Ovary (tissue), 9 donors: ENCODE measurements around the gene ABL1. TPM values are rescaled to one million over a fixed set of nuclear protein-coding genes. Genes with fewer than 3 reads are reported as not detected.
A peak's percentile ranks its signal among the peaks of the same experiment; 100 is the strongest.

ENCODE experiments used
- DNase-seq, 5 donors: peaks; one replicate each; pipeline ENCODE4 v3.0.0-alpha.2; 2019 to 2020
- H3K27ac ChIP-seq, 2 donors: fragments of 200-600 bp; one replicate each; pipeline versions ENCODE4 v1.5.1 to v1.8.0; 2019 to 2022
- H3K27me3 ChIP-seq: fragments of 200-600 bp; one replicate; pipeline ENCODE4 v1.8.0; 2022
- H3K36me3 ChIP-seq: fragments of 200-600 bp; sonication (generic); one replicate; pipeline ENCODE4 v1.5.1; 2019
- H3K4me1 ChIP-seq: one replicate; pipeline ENCODE4 v1.8.1; 2013; ENCODE audit warnings: mild to moderate bottlenecking, moderate library complexity; ENCODE audit not compliant: insufficient read depth
- H3K4me3 ChIP-seq: fragments of 200-600 bp; sonication (generic); one replicate; pipeline ENCODE4 v1.5.1; 2017
- H3K9me3 ChIP-seq, 2 donors: fragments of 200-600 bp in 1 of 2; sonication (generic) in 1 of 2; one replicate each; pipeline versions ENCODE4 v1.5.1 to v1.8.1; 2013 to 2019; ENCODE audit warnings: mild to moderate bottlenecking in 1 of 2, moderate library complexity in 1 of 2
- CTCF ChIP-seq, 3 donors: fragments of 450-650 bp in 2 of 3; fragments of 200-600 bp in 1 of 3; IDR thresholded peaks; one replicate each; pipeline versions ENCODE4 v1.5.1 to v1.8.0; 2016 to 2022; ENCODE audit warnings: antibody characterized with exemption in 3 of 3, mild to moderate bottlenecking in 1 of 3
- EP300 ChIP-seq: sonication (generic); formaldehyde crosslinking; IDR thresholded peaks from one replicate; pipeline ENCODE4 v1.6.1; 2017; ENCODE audit warnings: antibody characterized with exemption
- POLR2A ChIP-seq: fragments of 450-650 bp; IDR thresholded peaks from one replicate; pipeline ENCODE4 v1.6.1; 2017; ENCODE audit warnings: antibody characterized with exemption, mild to moderate bottlenecking, moderate library complexity
- WGBS, 3 donors: extraction: QIAGEN DNeasy Blood & Tissue Kit in 1 of 3; methylation state at CpG; one replicate each; pipeline versions ENCODE4 v1.1.5 to v1.1.7; 2013 to 2017; 5-methylcytosine and 5-hydroxymethylcytosine counted together
- intact Hi-C, 4 donors: fragments of 100-400 bp; cut with DNase I; formaldehyde crosslinking; loops; one replicate each; pipeline versions ENCODE4 v1.11.0 to v1.15.1; 2022 to 2023
- polyA plus RNA-seq, 2 donors: library from polyadenylated mRNA; stranded (reverse); fragments of 200-250 nt in 1 of 2; fragments of 350-450 nt in 1 of 2; fragmentation: Illumina TruSeq in 1 of 2; extraction: RNeasy Lipid Tissue Mini Kit (QIAGEN cat#74804) in 1 of 2; gene quantifications; one replicate each; pipeline ENCODE4 v1.2.3, GENCODE V29; 2013 to 2014
- total RNA-seq, 7 donors: library from RNA; depleted of rRNA in 2 of 7; stranded (reverse); fragments of >200 nt in 2 of 7; fragmentation: NEBNext Ultra II Directional in 3 of 7; extraction: Animal tissue kit (Norgen Biotek cat#: 25700) in 3 of 7; gene quantifications; one replicate each; pipeline versions ENCODE4 v1.1.0 to v1.2.4, GENCODE V29; 2016 to 2023
- donor health status: DM: no; HTN: no; CAD: no; lungs with moderate emphysema.
- donor health status: DM: no; HTN: no; CAD: no.
- donor health status: Bipolar disorder and iron deficiency.
- donor health status: DM: yes; HTN: yes; CAD: no.
- donor health status: DM: no; HTN: no; CAD: no.
- donor health status: DM: yes; HTN: yes; CAD: no.

The ABL1 gene
- total and polyA plus RNA-seq, 9 donors, result 39.4 to 112 (median 75.1) TPM

GRCh38 chr9:130921300-130921988 lies 86.4 kb downstream of the ABL1 start:
- peak; percentile 34 to 67 (median 47) for DNase-seq
- H3K9me3 ChIP-seq, result no peaks in the 10 kb centered on the region
- no peak overlapping the region for H3K27ac ChIP-seq
- TF ChIP-seq EP300, result no peak
- TF ChIP-seq CTCF (IDR thresholded peaks at IDR 0.05), result no peak
- no peak for TF ChIP-seq POLR2A
- peaks cover 8% of the 10 kb centered on the region for H3K4me1 ChIP-seq
- H3K27me3 ChIP-seq, result no peaks in the 10 kb centered on the region
- no peaks in the 10 kb centered on the region for H3K36me3 ChIP-seq
- 14 to 27% (median 19%) methylated on average over 29 of the region's 29 CpGs for WGBS, 3 donors
- H3K4me3 ChIP-seq, result no peak overlapping the region
- intact Hi-C loops, result no loop called here

- DNase-seq, result no peak
- intact Hi-C loops, result no loop called here
- Histone ChIP-seq H3K4me1 (peaks cover 8% of the 10 kb centered on the region), H3K27ac (no peak overlapping the region), H3K4me3 (no peak overlapping the region), H3K36me3 (no peaks in the 10 kb centered on the region), H3K9me3 (no peaks in the 10 kb centered on the region), H3K27me3 (no peaks in the 10 kb centered on the region)
- no peak for TF ChIP-seq POLR2A
- no peak for TF ChIP-seq CTCF (IDR thresholded peaks at IDR 0.05)
- no peak for TF ChIP-seq EP300
- WGBS, 3 donors, result 67 to 72% (median 69%) methylated on average over 31 of the region's 31 CpGs
Observed at GRCh38 chr9:130921989-130922892, 87.2 kb downstream of the ABL1 start.

- Histone ChIP-seq H3K4me1 (peaks cover 8% of the 10 kb centered on the region), H3K27me3 (no peaks in the 10 kb centered on the region), H3K9me3 (no peaks in the 10 kb centered on the region), H3K4me3 (no peak overlapping the region), H3K36me3 (no peaks in the 10 kb centered on the region), H3K27ac (no peak overlapping the region)
- DNase-seq, result no peak
- TF ChIP-seq EP300, result no peak
- TF ChIP-seq CTCF (IDR thresholded peaks at IDR 0.05), result no peak
- no peak for TF ChIP-seq POLR2A
- 85 to 91% (median 90%) methylated on average over 16 of the region's 16 CpGs for WGBS, 3 donors
- intact Hi-C loops, result no loop called here
Observed at GRCh38 chr9:130922893-130923610, 88.0 kb downstream of the ABL1 start.

- Histone ChIP-seq H3K9me3 (no peaks in the 10 kb centered on the region), H3K27ac (no peak overlapping the region), H3K4me3 (no peak overlapping the region), H3K4me1 (peaks cover 8% of the 10 kb centered on the region), H3K36me3 (no peaks in the 10 kb centered on the region), H3K27me3 (no peaks in the 10 kb centered on the region)
- intact Hi-C loops, result no loop called here
- TF ChIP-seq EP300 (no peak), CTCF (IDR thresholded peaks at IDR 0.05) (no peak), POLR2A (no peak)
- DNase-seq, result no peak
- 89 to 91% (median 90%) methylated on average over 42 of the region's 42 CpGs for WGBS, 3 donors
Observed at GRCh38 chr9:130923611-130924447, 88.8 kb downstream of the ABL1 start.
